ENCODE results near the gene CARD11.
A peak's percentile ranks its signal among the peaks of the same experiment; 100 is the strongest.

CARD11 gene

GRCh38 chr7:3070908-3071307 is 27.2 kb upstream of the CARD11 start:
- DNase-seq = no peak
- TF ChIP-seq POLR2A (IDR thresholded peaks at IDR 0.05; ENCODE audit: low read length) (no peak), GATA1 (IDR thresholded peaks at IDR 0.05; ENCODE audit: low read depth, low read length) (no peak)

- TF ChIP-seq GATA1 (IDR thresholded peaks at IDR 0.05; ENCODE audit: low read depth, low read length) (no peak), POLR2A (IDR thresholded peaks at IDR 0.05; ENCODE audit: low read length) (no peak)
- DNase-seq = no peak
These were observed 26.2 kb upstream of the CARD11 start for GRCh38 chr7:3069771-3070449.

- no peak for DNase-seq
- TF ChIP-seq GATA1 (IDR thresholded peaks at IDR 0.05; ENCODE audit: low read depth, low read length) (no peak), POLR2A (IDR thresholded peaks at IDR 0.05; ENCODE audit: low read length) (no peak)
These were observed 24.9 kb upstream of the CARD11 start for GRCh38 chr7:3068530-3068929.

- no peak for DNase-seq
- TF ChIP-seq GATA1 (IDR thresholded peaks at IDR 0.05; ENCODE audit: low read depth, low read length) = no peak
- no peak for TF ChIP-seq POLR2A (IDR thresholded peaks at IDR 0.05; ENCODE audit: low read length)
These were observed 24.1 kb upstream of the CARD11 start for GRCh38 chr7:3067606-3068380.

GRCh38 chr7:3067193-3067592 is 23.5 kb upstream of the CARD11 start:
- TF ChIP-seq POLR2A (IDR thresholded peaks at IDR 0.05; ENCODE audit: low read length) (no peak), GATA1 (IDR thresholded peaks at IDR 0.05; ENCODE audit: low read depth, low read length) (no peak)
- no peak for DNase-seq

GRCh38 chr7:3066506-3066905 is 22.8 kb upstream of the CARD11 start:
- DNase-seq = no peak

GRCh38 chr7:3065724-3066143 is 22.1 kb upstream of the CARD11 start:
- TF ChIP-seq GATA1 (IDR thresholded peaks at IDR 0.05; ENCODE audit: low read depth, low read length) = no peak
- no peak for TF ChIP-seq POLR2A (IDR thresholded peaks at IDR 0.05; ENCODE audit: low read length)
- DNase-seq = peak; percentile 48 to 73

More at GRCh38 chr7:3066506-3066905, 22.8 kb upstream of the CARD11 start:
- no peak for TF ChIP-seq POLR2A (IDR thresholded peaks at IDR 0.05; ENCODE audit: low read length)
- TF ChIP-seq GATA1 (IDR thresholded peaks at IDR 0.05; ENCODE audit: low read depth, low read length) = no peak

- no peak for DNase-seq
- TF ChIP-seq GATA1 (IDR thresholded peaks at IDR 0.05; ENCODE audit: low read depth, low read length) = no peak
- no peak for TF ChIP-seq POLR2A (IDR thresholded peaks at IDR 0.05; ENCODE audit: low read length)
These were observed 20.4 kb upstream of the CARD11 start for GRCh38 chr7:3064067-3064466.

- TF ChIP-seq GATA1 (IDR thresholded peaks at IDR 0.05; ENCODE audit: low read depth, low read length) (no peak), POLR2A (IDR thresholded peaks at IDR 0.05; ENCODE audit: low read length) (no peak)
- DNase-seq = no peak
These were observed 19.5 kb upstream of the CARD11 start for GRCh38 chr7:3063016-3063753.

- no peak for DNase-seq
- TF ChIP-seq GATA1 (IDR thresholded peaks at IDR 0.05; ENCODE audit: low read depth, low read length) = no peak
These were observed 13.4 kb upstream of the CARD11 start for GRCh38 chr7:3057066-3057420.

- TF ChIP-seq POLR2A (IDR thresholded peaks at IDR 0.05; ENCODE audit: low read length) (no peak), GATA1 (IDR thresholded peaks at IDR 0.05; ENCODE audit: low read depth, low read length) (no peak)
- no peak for DNase-seq
These were observed 12.8 kb upstream of the CARD11 start for GRCh38 chr7:3056234-3057065.

- no peak for DNase-seq
- TF ChIP-seq POLR2A (IDR thresholded peaks at IDR 0.05; ENCODE audit: low read length) (no peak), GATA1 (IDR thresholded peaks at IDR 0.05; ENCODE audit: low read depth, low read length) (no peak)
These were observed 12.0 kb upstream of the CARD11 start for GRCh38 chr7:3055626-3056025.

GRCh38 chr7:3042861-3043489 is 692 bp downstream of the CARD11 start:
- no peak for DNase-seq
- TF ChIP-seq POLR2A (IDR thresholded peaks at IDR 0.05; ENCODE audit: low read length) = no peak
- TF ChIP-seq GATA1 (IDR thresholded peaks at IDR 0.05; ENCODE audit: low read depth, low read length) = no peak
